GM12878 (cell line): ENCODE data around the gene ARHGEF1. TPM values are rescaled to one million over a fixed set of nuclear protein-coding genes. Genes with fewer than 3 reads are reported as not detected.

Source experiments
- ATAC-seq: fragments of 200-7000 bp; cut with Tn5 transposase; 3 replicates; pipeline ENCODE4 v1.9.1; 2020; ENCODE audit warnings: mild to moderate bottlenecking, moderate library complexity
- BruUV-seq: library from RNA; stranded (reverse); fragments of 400-500 nt; replicated peaks from 2 replicates; lab custom pipeline; 2021; lab: Mats Ljungman, UMichigan
- CTCF ChIA-PET: fragments of 300-600 bp; sonication (Branson Sonifier 250); formaldehyde crosslinking; extraction: SDS; loops from one replicate; lab custom pipeline; 2021; ENCODE audit warnings: inconsistent platforms; lab: Yijun Ruan, JAX
- POLR2A ChIA-PET: fragments of 350-600 bp; formaldehyde crosslinking; extraction: SDS; loops from one replicate; lab custom pipeline; 2021; ENCODE audit warnings: inconsistent platforms; lab: Charles Lee
- RAD21 ChIA-PET: fragments of 300-600 bp; sonication (Branson Sonifier 250); formaldehyde crosslinking; loops from one replicate; lab custom pipeline; 2023; ENCODE audit warnings: antibody characterized with exemption; ENCODE audit not compliant: unreplicated experiment; lab: Charles Lee
- SMC1A ChIA-PET: fragments of 300-600 bp; sonication (Branson Sonifier 250); formaldehyde crosslinking; loops from one replicate; lab custom pipeline; 2023; ENCODE audit not compliant: unreplicated experiment, uncharacterized antibody; lab: Charles Lee
- DNase-seq: peaks from one replicate; pipeline ENCODE4 v3.0.0-alpha.2; 2011; ENCODE audit warnings: low read depth, low spot score
- FAIRE-seq: peaks from 3 replicates; lab custom pipeline; 2011; peaks lifted over from hg19 to GRCh38; lab: Jason Lieb, UNC
- H2AFZ ChIP-seq: 2 replicates; pipeline ENCODE4 v1.6.0; 2011; ENCODE audit warnings: low read depth, low read length, control low read depth; ENCODE audit not compliant: control insufficient read depth
- H3K27ac ChIP-seq: 2 replicates; pipeline ENCODE4 v1.5.1; 2011; ENCODE audit warnings: control low read depth; ENCODE audit not compliant: control insufficient read depth, insufficient read depth
- H3K27me3 ChIP-seq, 2 experiments: replicated peaks in 1 of 2; 2 replicates each; pipeline versions ENCODE4 v1.6.0 to v1.6.1; 2011; ENCODE audit warnings: low read length in 1 of 2; ENCODE audit not compliant: control insufficient read depth in 2 of 2, insufficient read depth in 2 of 2
- H3K36me3 ChIP-seq, 2 experiments: 2 replicates each; pipeline ENCODE4 v1.5.1; 2011; ENCODE audit warnings: low read length in 1 of 2; ENCODE audit not compliant: control insufficient read depth in 2 of 2, insufficient read depth in 2 of 2
- H3K4me1 ChIP-seq: 2 replicates; pipeline ENCODE4 v1.6.1; 2011; ENCODE audit warnings: mild to moderate bottlenecking, low read length, moderate library complexity, mixed read lengths; ENCODE audit not compliant: control insufficient read depth, insufficient read depth
- H3K4me2 ChIP-seq: 2 replicates; pipeline ENCODE4 v1.6.0; 2011; ENCODE audit warnings: control low read depth; ENCODE audit not compliant: control insufficient read depth, insufficient read depth
- H3K4me3 ChIP-seq: fragments of 200-600 bp; sonication (generic); 2 replicates; pipeline ENCODE4 v1.5.1; 2016
- H3K79me2 ChIP-seq: 2 replicates; pipeline ENCODE4 v1.6.0; 2011; ENCODE audit warnings: low read length; ENCODE audit not compliant: control insufficient read depth, insufficient read depth
- H3K9ac ChIP-seq: 2 replicates; pipeline ENCODE4 v1.8.0; 2011; ENCODE audit warnings: low read length, control low read depth, mixed read lengths; ENCODE audit not compliant: control insufficient read depth, insufficient read depth
- H3K9me3 ChIP-seq: replicated peaks from 3 replicates; pipeline ENCODE4 v1.5.1; 2011; ENCODE audit warnings: mild to moderate bottlenecking, low read length; ENCODE audit not compliant: control insufficient read depth, insufficient read depth
- H4K20me1 ChIP-seq: 2 replicates; pipeline ENCODE4 v1.6.0; 2011; ENCODE audit not compliant: control insufficient read depth, insufficient read depth
- HCFC1 ChIP-seq: fragments of 150-350 bp; IDR thresholded peaks from 2 replicates; pipeline ENCODE4 v1.6.1; 2014; ENCODE audit warnings: low read length
- KDM1A ChIP-seq: fragments of 200-600 bp; sonication (generic); IDR thresholded peaks from 2 replicates; pipeline ENCODE4 v1.6.1; 2016; ENCODE audit warnings: borderline replicate concordance
- NR2C2 ChIP-seq: IDR thresholded peaks from 2 replicates; pipeline ENCODE4 v1.6.1; 2011; ENCODE audit warnings: borderline replicate concordance, low read depth; ENCODE audit not compliant: control insufficient read depth, insufficient read length
- POLR2A ChIP-seq: IDR thresholded peaks from 2 replicates; pipeline ENCODE4 v1.6.1; 2011; ENCODE audit warnings: low read depth, mild to moderate bottlenecking, low read length
- RFX5 ChIP-seq: IDR thresholded peaks from 2 replicates; pipeline ENCODE4 v1.6.1; 2011; ENCODE audit warnings: low read depth, low read length, improper control_type of control experiment
- WGBS: methylation state at CpG from one replicate; pipeline ENCODE4 v1.1.6; 2016; ENCODE audit warnings: low lambda C conversion rate; ENCODE audit not compliant: insufficient replicate concordance, insufficient coverage; ENCODE audit errors: missing lambda C conversion rate; 5-methylcytosine and 5-hydroxymethylcytosine counted together
- in situ Hi-C: fragments of 300-500 bp; cut with MboI; formaldehyde crosslinking; loops from 9 replicates; pipeline ENCODE4 v1.14.3; 2018; ENCODE audit warnings: mixed read lengths
- intact Hi-C: fragments of 100-400 bp; cut with micrococcal nuclease; formaldehyde crosslinking; loops from one replicate; pipeline ENCODE4 v1.14.2; 2022; ENCODE audit not compliant: unreplicated experiment
- polyA plus RNA-seq, 11 experiments: library from polyadenylated mRNA; depleted of rRNA in 4 of 11; unstranded in 6 of 11; stranded (reverse) in 5 of 11; fragments of >200 nt; fragmentation: Nextera tagmentation in 4 of 11; fragmentation: Illumina TruSeq in 1 of 11; extraction: Ambion mirVana in 4 of 11; extraction: Trizol in 1 of 11; gene quantifications; 1 replicate in 1 of 11; 2 replicates in 10 of 11; pipeline versions ENCODE4 v1.2.1 to v1.2.3, GENCODE V29; 2011 to 2016; ENCODE audit warnings: inconsistent platforms in 2 of 11, missing spikeins in 2 of 11, low read depth in 1 of 11
- total RNA-seq, 4 experiments: library from RNA; depleted of rRNA in 3 of 4; stranded (reverse); fragments of >200 nt in 3 of 4; fragmentation: Illumina TruSeq in 1 of 4; extraction: Trizol in 1 of 4; gene quantifications; 2 replicates each; pipeline versions ENCODE4 v1.2.1 to v1.2.3, GENCODE V29; 2013 to 2021
- TF ChIP-seq, protein P1 (sequence below): IDR thresholded peaks from 2 replicates; pipeline ENCODE4 v1.6.1; 2011; ENCODE audit warnings: borderline replicate concordance, low read depth, mild to moderate bottlenecking, moderate library complexity, mixed read lengths, low read length; ENCODE audit not compliant: insufficient read depth; ENCODE audit errors: extremely low read length

ARHGEF1 gene
- total and polyA plus RNA-seq, 10 of the 15 experiments (the other 5 are each of a cell fraction or from before 2014, with no cell fraction given): 1.2 to 207 (median 53.9) TPM

DNA sequence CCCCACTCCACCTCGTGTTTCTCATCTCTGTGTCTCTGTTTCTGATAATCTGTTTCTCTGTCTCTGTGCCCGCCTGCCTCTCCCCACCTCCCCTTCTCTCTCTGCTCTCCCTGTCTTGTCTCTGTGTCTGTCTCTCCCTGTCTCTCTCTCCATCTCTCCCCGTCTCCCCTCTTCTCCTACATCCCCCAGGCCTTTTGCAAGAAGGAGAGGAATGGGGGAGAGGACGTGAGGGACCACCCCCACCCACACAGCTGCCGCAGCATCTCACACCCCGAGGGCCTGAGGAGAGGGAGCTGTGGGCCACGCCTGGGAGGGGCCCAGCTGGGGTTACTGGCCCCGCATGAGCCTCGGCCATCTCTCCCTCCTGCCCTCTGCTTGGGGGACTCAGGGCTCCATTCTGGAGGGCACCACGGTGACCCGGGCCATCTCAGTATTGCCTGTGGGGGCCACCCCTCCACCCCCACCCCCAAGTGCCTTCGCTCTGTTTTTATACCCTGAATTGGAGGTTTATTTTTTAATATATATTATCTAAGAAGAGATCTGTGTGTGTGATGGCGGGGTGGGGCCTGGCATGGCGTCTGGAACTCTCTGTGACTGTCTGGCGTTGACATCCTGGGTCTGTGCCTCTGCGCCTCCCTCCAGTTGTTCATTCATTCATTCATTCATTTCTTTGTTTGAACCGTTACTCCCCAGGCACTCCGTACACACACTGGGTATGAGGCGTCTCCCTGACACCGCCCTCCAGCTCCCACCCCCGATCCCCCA is 24.1 kb downstream of the ARHGEF1 start:
- TSS peak; percentile 75 for BruUV-seq

DNA sequence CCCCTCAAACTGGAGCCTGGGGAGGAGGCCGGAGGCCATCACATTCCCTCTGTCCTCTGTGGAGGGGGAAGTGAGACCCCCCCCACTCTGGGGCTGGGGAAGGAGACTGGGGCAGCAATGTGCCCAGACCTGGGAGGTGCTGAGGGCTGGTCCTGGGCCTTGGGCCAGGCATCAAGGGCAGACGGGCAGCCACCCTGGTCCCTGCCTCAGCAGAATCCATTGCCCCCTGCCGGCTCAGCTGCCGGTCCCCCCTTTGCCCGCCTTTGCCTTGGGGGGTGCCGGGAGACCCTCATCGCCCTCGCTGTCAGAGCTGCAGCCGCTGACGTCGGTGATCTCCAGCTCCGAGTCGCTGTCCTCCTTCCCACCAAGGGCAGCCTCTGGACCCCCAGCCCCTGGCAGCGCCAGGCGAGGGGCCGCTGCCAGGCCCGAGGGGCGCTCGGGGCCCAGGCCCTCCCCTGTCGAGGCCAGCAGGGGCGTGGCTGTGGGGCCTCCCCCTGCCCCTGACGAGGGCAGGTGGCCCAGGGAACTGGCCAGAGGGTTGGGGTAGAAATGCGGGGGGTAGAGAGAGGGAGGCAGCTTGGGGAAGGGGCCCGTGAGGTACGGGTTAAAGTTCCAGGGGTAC is 25.1 kb downstream of the ARHGEF1 start:
- H3K27me3 ChIP-seq: no peaks in the 10 kb centered on the region; a peak in 2 of 4 replicates
- no peak overlapping the region for H2AFZ ChIP-seq
- peaks cover 6% of the 10 kb centered on the region; the same call in 1 of the 2 replicates for H4K20me1 ChIP-seq
- H3K4me2 ChIP-seq: no peak overlapping the region
- ChIA-PET RAD21 (no interaction called here), SMC1A (interaction anchor here (1.0 kb wide), 1 partner anchor 20 kb away, joined by 3 read pairs; no protein-coding TSS in a partner anchor), CTCF (no interaction called here), POLR2A (no interaction called here)
- H3K36me3 ChIP-seq: peaks cover 13 to 28% of the 10 kb centered on the region in 2 experiments; a peak in 3 of 4 replicates
- intact Hi-C loops: no loop called here
- DNase-seq (no peak), ATAC-seq (no peak), FAIRE-seq (no peak)
- no peaks in the 10 kb centered on the region for H3K9me3 ChIP-seq
- H3K9ac ChIP-seq: no peak overlapping the region
- H3K4me3 ChIP-seq: no peak overlapping the region
- no TSS peak for BruUV-seq
- 82% methylated on average over 22 of the region's 25 CpGs for WGBS
- H3K4me1 ChIP-seq: no peaks in the 10 kb centered on the region
- peak; percentile 54; the same call in 1 of the 2 replicates for TF ChIP-seq POLR2A
- no peak for TF ChIP-seq KDM1A
- no peak for TF ChIP-seq NR2C2
- TF ChIP-seq RFX5: no peak
- TF ChIP-seq, protein P1, sequence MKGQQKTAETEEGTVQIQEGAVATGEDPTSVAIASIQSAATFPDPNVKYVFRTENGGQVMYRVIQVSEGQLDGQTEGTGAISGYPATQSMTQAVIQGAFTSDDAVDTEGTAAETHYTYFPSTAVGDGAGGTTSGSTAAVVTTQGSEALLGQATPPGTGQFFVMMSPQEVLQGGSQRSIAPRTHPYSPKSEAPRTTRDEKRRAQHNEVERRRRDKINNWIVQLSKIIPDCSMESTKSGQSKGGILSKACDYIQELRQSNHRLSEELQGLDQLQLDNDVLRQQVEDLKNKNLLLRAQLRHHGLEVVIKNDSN: no peak
- in situ Hi-C loops: no loop called here
- H3K79me2 ChIP-seq: no peaks in the 10 kb centered on the region
- no peak overlapping the region for H3K27ac ChIP-seq

More for the DNA sequence above, 24.1 kb downstream of the ARHGEF1 start:
- ChIA-PET RAD21 (no interaction called here), CTCF (no interaction called here)
- H3K4me1 ChIP-seq: no peaks in the 10 kb centered on the region
- H3K9ac ChIP-seq: no peak overlapping the region
- 66% methylated on average over 20 of the region's 21 CpGs for WGBS
- H3K36me3 ChIP-seq: peaks cover 18 to 34% of the 10 kb centered on the region in 2 experiments; a peak in 3 of 4 replicates
- peaks cover 6% of the 10 kb centered on the region; the same call in 1 of the 2 replicates for H4K20me1 ChIP-seq
- TF ChIP-seq HCFC1 (no peak), POLR2A (peak; percentile 36; the same call in 1 of the 2 replicates)
- TF ChIP-seq, all 136 proteins: peak for 1
- Histone ChIP-seq H3K27ac (no peak overlapping the region), H3K27me3 (no peaks in the 10 kb centered on the region; a peak in 1 of 4 replicates), H3K9me3 (no peaks in the 10 kb centered on the region), H3K4me2 (no peak overlapping the region), H2AFZ (no peak overlapping the region), H3K79me2 (no peaks in the 10 kb centered on the region), H3K4me3 (no peak overlapping the region)
- ChIA-PET POLR2A (no interaction called here), SMC1A (no interaction called here)
- no peak for DNase-seq
- in situ Hi-C loops: no loop called here
- no peak for FAIRE-seq
- intact Hi-C loops: no loop called here
- ATAC-seq: no peak
